ENCODE data around the gene ATG7. TPM values are rescaled to one million over a fixed set of nuclear protein-coding genes. Genes with fewer than 3 reads are reported as not detected.
A peak's percentile ranks its signal among the peaks of the same experiment; 100 is the strongest.

The ATG7 gene
- total RNA-seq, 1 donor from 2014 or later, result 40.3 TPM

- peaks cover 3% of the 10 kb centered on the region for H3K9me3 Mint-ChIP-seq
- peak overlapping the region; percentile 96 for H3K27ac Mint-ChIP-seq
- peaks cover 26% of the 10 kb centered on the region for H3K36me3 Mint-ChIP-seq
- H3K27me3 Mint-ChIP-seq (ENCODE audit: low read depth), result no peaks in the 10 kb centered on the region
- TF ChIP-seq CTCF (IDR thresholded peaks at IDR 0.05; ENCODE audit: unreplicated experiment), result no peak
- no peak for DNase-seq (ENCODE audit: low spot score in 2 of 2, unreplicated experiment in 2 of 2)
- no peak overlapping the region for H3K4me3 Mint-ChIP-seq
- peaks cover 74% of the 10 kb centered on the region for H3K4me1 Mint-ChIP-seq
These were observed 330.1 kb downstream of the ATG7 start for GRCh38 chr3:11602239-11602840.

GRCh38 chr3:11602886-11603527 is 330.8 kb downstream of the ATG7 start:
- no peaks in the 10 kb centered on the region for H3K27me3 Mint-ChIP-seq (ENCODE audit: low read depth)
- H3K27ac Mint-ChIP-seq, result peak overlapping the region; percentile 93
- no peak for TF ChIP-seq CTCF (IDR thresholded peaks at IDR 0.05; ENCODE audit: unreplicated experiment)
- H3K9me3 Mint-ChIP-seq, result no peaks in the 10 kb centered on the region
- no peak overlapping the region for H3K4me3 Mint-ChIP-seq
- no peak for DNase-seq (ENCODE audit: low spot score in 2 of 2, unreplicated experiment in 2 of 2)
- H3K4me1 Mint-ChIP-seq, result peaks cover 77% of the 10 kb centered on the region
- H3K36me3 Mint-ChIP-seq, result peaks cover 19% of the 10 kb centered on the region

GRCh38 chr3:11603628-11604027 is 331.4 kb downstream of the ATG7 start:
- Mint-ChIP-seq H3K27ac (peak overlapping the region; percentile 93), H3K4me3 (no peak overlapping the region)
- no peak for DNase-seq (ENCODE audit: low spot score in 2 of 2, unreplicated experiment in 2 of 2)

GRCh38 chr3:11604139-11604892 is 332.1 kb downstream of the ATG7 start:
- H3K4me1 Mint-ChIP-seq, result peaks cover 79% of the 10 kb centered on the region
- peaks cover 12% of the 10 kb centered on the region for H3K36me3 Mint-ChIP-seq
- H3K4me3 Mint-ChIP-seq, result peak overlapping the region; percentile 22
- no peak for TF ChIP-seq CTCF (IDR thresholded peaks at IDR 0.05; ENCODE audit: unreplicated experiment)
- peak overlapping the region; percentile 93 for H3K27ac Mint-ChIP-seq
- H3K9me3 Mint-ChIP-seq, result no peaks in the 10 kb centered on the region
- no peaks in the 10 kb centered on the region for H3K27me3 Mint-ChIP-seq (ENCODE audit: low read depth)
- no peak for DNase-seq (ENCODE audit: low spot score in 2 of 2, unreplicated experiment in 2 of 2)

More at GRCh38 chr3:11603628-11604027, 331.4 kb downstream of the ATG7 start:
- TF ChIP-seq CTCF (IDR thresholded peaks at IDR 0.05; ENCODE audit: unreplicated experiment), result no peak
- H3K27me3 Mint-ChIP-seq (ENCODE audit: low read depth), result no peaks in the 10 kb centered on the region
- H3K4me1 Mint-ChIP-seq, result peaks cover 78% of the 10 kb centered on the region
- no peaks in the 10 kb centered on the region for H3K9me3 Mint-ChIP-seq
- H3K36me3 Mint-ChIP-seq, result peaks cover 14% of the 10 kb centered on the region

GRCh38 chr3:11605398-11605797 is 333.2 kb downstream of the ATG7 start:
- no peak overlapping the region for H3K4me3 Mint-ChIP-seq
- no peaks in the 10 kb centered on the region for H3K9me3 Mint-ChIP-seq
- H3K36me3 Mint-ChIP-seq, result peaks cover 9% of the 10 kb centered on the region
- no peaks in the 10 kb centered on the region for H3K27me3 Mint-ChIP-seq (ENCODE audit: low read depth)
- DNase-seq (ENCODE audit: low spot score in 2 of 2, unreplicated experiment in 2 of 2), result no peak
- H3K27ac Mint-ChIP-seq, result peak overlapping the region; percentile 93
- peaks cover 82% of the 10 kb centered on the region for H3K4me1 Mint-ChIP-seq
- no peak for TF ChIP-seq CTCF (IDR thresholded peaks at IDR 0.05; ENCODE audit: unreplicated experiment)
